Liver (tissue), 9 donors: ENCODE measurements around the gene OR6C2. TPM values are rescaled to one million over a fixed set of nuclear protein-coding genes. Genes with fewer than 3 reads are reported as not detected.

Source experiments
- DNase-seq: peaks from one replicate; pipeline ENCODE4 v3.0.0-alpha.2; 2017; ENCODE audit warnings: low spot score
- H3K27ac ChIP-seq, 2 donors: one replicate each; pipeline ENCODE4 v1.7.0; 2013; ENCODE audit warnings: inconsistent platforms in 2 of 2, low read length in 2 of 2, control low read depth in 1 of 2, low read depth in 1 of 2, mild to moderate bottlenecking in 1 of 2
- H3K27me3 ChIP-seq, 4 donors: one replicate each; pipeline versions ENCODE4 v1.6.1 to v1.7.0; 2013; ENCODE audit warnings: low read length in 3 of 4, inconsistent platforms in 1 of 4, mild to moderate bottlenecking in 1 of 4, moderate library complexity in 1 of 4; ENCODE audit not compliant: control insufficient read depth in 4 of 4, insufficient read depth in 4 of 4
- H3K36me3 ChIP-seq, 4 donors: one replicate each; pipeline versions ENCODE4 v1.6.1 to v1.7.0; 2013; ENCODE audit warnings: low read length in 3 of 4, mild to moderate bottlenecking in 3 of 4, low read depth in 1 of 4, moderate library complexity in 1 of 4; ENCODE audit not compliant: control insufficient read depth in 4 of 4, insufficient read depth in 3 of 4
- H3K4me1 ChIP-seq, 4 donors: one replicate each; pipeline versions ENCODE4 v1.6.1 to v1.7.0; 2013; ENCODE audit warnings: low read length in 3 of 4, mild to moderate bottlenecking in 3 of 4, moderate library complexity in 1 of 4; ENCODE audit not compliant: control insufficient read depth in 4 of 4, insufficient read depth in 4 of 4
- H3K4me3 ChIP-seq, 3 donors: one replicate each; pipeline versions ENCODE4 v1.6.1 to v1.7.0; 2013; ENCODE audit warnings: low read length in 3 of 3, control low read depth in 1 of 3, low read depth in 1 of 3, mild to moderate bottlenecking in 1 of 3
- H3K9ac ChIP-seq, 2 donors: one replicate each; pipeline ENCODE4 v1.7.0; 2013; ENCODE audit warnings: low read length in 2 of 2, mild to moderate bottlenecking in 2 of 2, moderate library complexity in 2 of 2, control low read depth in 1 of 2, low read depth in 1 of 2
- H3K9me3 ChIP-seq, 4 donors: one replicate each; pipeline versions ENCODE4 v1.6.1 to v1.7.0; 2013; ENCODE audit warnings: low read length in 3 of 4; ENCODE audit not compliant: control insufficient read depth in 4 of 4
- EGR1 ChIP-seq, 2 donors: IDR thresholded peaks; 2 replicates each; pipeline ENCODE4 v1.6.1; 2016 to 2018; ENCODE audit warnings: antibody characterized with exemption in 2 of 2, low read depth in 2 of 2
- FOXA1 ChIP-seq: IDR thresholded peaks from 2 replicates; pipeline ENCODE4 v1.6.1; 2016; ENCODE audit warnings: antibody characterized with exemption
- HNF4A ChIP-seq, 2 donors: conservative IDR thresholded peaks; 2 replicates each; pipeline ENCODE4 v1.6.1; 2016; ENCODE audit warnings: antibody characterized with exemption in 2 of 2, mild to moderate bottlenecking in 2 of 2
- RXRA ChIP-seq, 2 donors: IDR thresholded peaks; 2 replicates each; pipeline ENCODE4 v1.6.1; 2017 to 2018; ENCODE audit warnings: antibody characterized with exemption in 2 of 2, mild to moderate bottlenecking in 1 of 2
- SP1 ChIP-seq: IDR thresholded peaks from 2 replicates; pipeline ENCODE4 v1.6.1; 2018; ENCODE audit warnings: antibody characterized with exemption, mild to moderate bottlenecking
- ZBTB33 ChIP-seq: IDR thresholded peaks from 2 replicates; pipeline ENCODE4 v1.6.1; 2016; ENCODE audit warnings: antibody characterized with exemption
- WGBS: extraction: QIAGEN DNeasy Blood & Tissue Kit; methylation state at CpG from one replicate; pipeline ENCODE4 v1.1.7; 2013; 5-methylcytosine and 5-hydroxymethylcytosine counted together
- polyA plus RNA-seq, 2 donors: library from polyadenylated mRNA; stranded (reverse) in 1 of 2; unstranded in 1 of 2; fragments of 200-250 nt in 1 of 2; fragments of >200 nt in 1 of 2; fragmentation: Nextera tagmentation in 1 of 2; extraction: Ambion mirVana in 1 of 2; gene quantifications; one replicate each; pipeline versions ENCODE4 v1.2.1 to v1.2.3, GENCODE V29; 2013 to 2015
- total RNA-seq, 2 donors: library from RNA; depleted of rRNA; stranded (reverse); fragments of >200 nt; gene quantifications; one replicate each; pipeline ENCODE4 v1.2.3, GENCODE V29; 2014
- TF ChIP-seq, protein P1 (sequence below): IDR thresholded peaks from 2 replicates; pipeline ENCODE4 v1.6.1; 2016; ENCODE audit warnings: antibody characterized with exemption
- TF ChIP-seq, protein P2 (sequence below): fragments of 150-350 bp; IDR thresholded peaks from 2 replicates; pipeline ENCODE4 v1.5.1; 2017; ENCODE audit warnings: improper control_type of control experiment, low read depth, low read length; ENCODE audit not compliant: missing input control
- TF ChIP-seq, protein P3 (sequence below): IDR thresholded peaks from 2 replicates; pipeline ENCODE4 v1.6.1; 2016; ENCODE audit warnings: antibody characterized with exemption, mild to moderate bottlenecking
- donor health status: healthy.
- donor health status: healthy.
- donor health status: healthy.
- donor health status: healthy.
- donor health status: healthy.

The OR6C2 gene
- total and polyA plus RNA-seq, 4 donors, result not detected

- no peaks in the 10 kb centered on the region for H3K4me1 ChIP-seq
- no peaks in the 10 kb centered on the region for H3K27me3 ChIP-seq
- WGBS, result 89% methylated on average over 2 of the region's 2 CpGs
- H3K27ac ChIP-seq, result no peak overlapping the region
- H3K9ac ChIP-seq, result no peak overlapping the region
- TF ChIP-seq EGR1 (IDR thresholded peaks at IDR 0.05; ENCODE audit: low read depth in 2 of 2) (no peak), FOXA1 (no peak), RXRA (IDR thresholded peaks at IDR 0.05) (no peak)
- H3K36me3 ChIP-seq, result no peaks in the 10 kb centered on the region
- no peak for DNase-seq
- no peak overlapping the region for H3K4me3 ChIP-seq
- H3K9me3 ChIP-seq, result no peaks in the 10 kb centered on the region
Measured at GRCh38 chr12:55420307-55420962, 23.4 kb upstream of the OR6C2 start.

DNA sequence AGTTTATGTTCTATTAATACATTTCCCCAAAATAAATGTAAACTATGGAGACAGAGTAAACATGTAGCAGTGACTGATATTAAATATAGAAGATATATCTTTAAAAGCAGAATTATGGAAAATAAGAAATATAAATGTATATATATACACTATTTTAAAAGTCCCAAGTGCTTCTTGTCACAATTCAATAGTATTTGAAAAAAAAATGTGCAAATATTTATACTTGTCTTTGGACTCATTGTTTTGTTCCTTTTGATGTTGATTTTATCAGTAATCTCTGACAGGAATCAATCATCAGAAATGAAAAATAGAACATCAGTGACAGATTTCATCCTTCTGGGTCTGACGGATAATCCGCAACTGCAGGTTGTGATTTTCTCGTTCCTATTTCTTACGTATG, 17.9 kb upstream of the OR6C2 start, which contains the start of gene OR6C76:
Gene OR6C76 (plus strand): TSS at position 301 of the 400 bp plus-strand sequence. CDS start 0 bp downstream, at position 301.
- Histone ChIP-seq H3K27ac (no peak within 1 kb of the TSS), H3K4me3 (no peak within 1 kb of the TSS), H3K9me3 (no peaks in the 10 kb centered on the region), H3K27me3 (peaks cover 0 to 4% (median 0%) of the 10 kb centered on the region in 4 donors), H3K9ac (no peak within 1 kb of the TSS), H3K36me3 (no peaks in the 10 kb centered on the region), H3K4me1 (no peaks in the 10 kb centered on the region)
- no peak for DNase-seq
- WGBS, result 90% methylated on average over 4 of the region's 4 CpGs
- TF ChIP-seq ZBTB33 (no peak), SP1 (no peak), FOXA1 (no peak), HNF4A (conservative IDR thresholded peaks at IDR 0.05) (no peak), EGR1 (IDR thresholded peaks at IDR 0.05; ENCODE audit: low read depth in 2 of 2) (no peak)
- TF ChIP-seq, protein P1, sequence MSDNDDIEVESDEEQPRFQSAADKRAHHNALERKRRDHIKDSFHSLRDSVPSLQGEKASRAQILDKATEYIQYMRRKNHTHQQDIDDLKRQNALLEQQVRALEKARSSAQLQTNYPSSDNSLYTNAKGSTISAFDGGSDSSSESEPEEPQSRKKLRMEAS, result no peak
- TF ChIP-seq, protein P2, sequence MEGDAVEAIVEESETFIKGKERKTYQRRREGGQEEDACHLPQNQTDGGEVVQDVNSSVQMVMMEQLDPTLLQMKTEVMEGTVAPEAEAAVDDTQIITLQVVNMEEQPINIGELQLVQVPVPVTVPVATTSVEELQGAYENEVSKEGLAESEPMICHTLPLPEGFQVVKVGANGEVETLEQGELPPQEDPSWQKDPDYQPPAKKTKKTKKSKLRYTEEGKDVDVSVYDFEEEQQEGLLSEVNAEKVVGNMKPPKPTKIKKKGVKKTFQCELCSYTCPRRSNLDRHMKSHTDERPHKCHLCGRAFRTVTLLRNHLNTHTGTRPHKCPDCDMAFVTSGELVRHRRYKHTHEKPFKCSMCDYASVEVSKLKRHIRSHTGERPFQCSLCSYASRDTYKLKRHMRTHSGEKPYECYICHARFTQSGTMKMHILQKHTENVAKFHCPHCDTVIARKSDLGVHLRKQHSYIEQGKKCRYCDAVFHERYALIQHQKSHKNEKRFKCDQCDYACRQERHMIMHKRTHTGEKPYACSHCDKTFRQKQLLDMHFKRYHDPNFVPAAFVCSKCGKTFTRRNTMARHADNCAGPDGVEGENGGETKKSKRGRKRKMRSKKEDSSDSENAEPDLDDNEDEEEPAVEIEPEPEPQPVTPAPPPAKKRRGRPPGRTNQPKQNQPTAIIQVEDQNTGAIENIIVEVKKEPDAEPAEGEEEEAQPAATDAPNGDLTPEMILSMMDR, result no peak
- TF ChIP-seq, protein P3, sequence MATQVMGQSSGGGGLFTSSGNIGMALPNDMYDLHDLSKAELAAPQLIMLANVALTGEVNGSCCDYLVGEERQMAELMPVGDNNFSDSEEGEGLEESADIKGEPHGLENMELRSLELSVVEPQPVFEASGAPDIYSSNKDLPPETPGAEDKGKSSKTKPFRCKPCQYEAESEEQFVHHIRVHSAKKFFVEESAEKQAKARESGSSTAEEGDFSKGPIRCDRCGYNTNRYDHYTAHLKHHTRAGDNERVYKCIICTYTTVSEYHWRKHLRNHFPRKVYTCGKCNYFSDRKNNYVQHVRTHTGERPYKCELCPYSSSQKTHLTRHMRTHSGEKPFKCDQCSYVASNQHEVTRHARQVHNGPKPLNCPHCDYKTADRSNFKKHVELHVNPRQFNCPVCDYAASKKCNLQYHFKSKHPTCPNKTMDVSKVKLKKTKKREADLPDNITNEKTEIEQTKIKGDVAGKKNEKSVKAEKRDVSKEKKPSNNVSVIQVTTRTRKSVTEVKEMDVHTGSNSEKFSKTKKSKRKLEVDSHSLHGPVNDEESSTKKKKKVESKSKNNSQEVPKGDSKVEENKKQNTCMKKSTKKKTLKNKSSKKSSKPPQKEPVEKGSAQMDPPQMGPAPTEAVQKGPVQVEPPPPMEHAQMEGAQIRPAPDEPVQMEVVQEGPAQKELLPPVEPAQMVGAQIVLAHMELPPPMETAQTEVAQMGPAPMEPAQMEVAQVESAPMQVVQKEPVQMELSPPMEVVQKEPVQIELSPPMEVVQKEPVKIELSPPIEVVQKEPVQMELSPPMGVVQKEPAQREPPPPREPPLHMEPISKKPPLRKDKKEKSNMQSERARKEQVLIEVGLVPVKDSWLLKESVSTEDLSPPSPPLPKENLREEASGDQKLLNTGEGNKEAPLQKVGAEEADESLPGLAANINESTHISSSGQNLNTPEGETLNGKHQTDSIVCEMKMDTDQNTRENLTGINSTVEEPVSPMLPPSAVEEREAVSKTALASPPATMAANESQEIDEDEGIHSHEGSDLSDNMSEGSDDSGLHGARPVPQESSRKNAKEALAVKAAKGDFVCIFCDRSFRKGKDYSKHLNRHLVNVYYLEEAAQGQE, result no peak
